ENCODE results near the gene TOR4A. TPM values are rescaled to one million over a fixed set of nuclear protein-coding genes. Genes with fewer than 3 reads are reported as not detected.
A peak's percentile ranks its signal among the peaks of the same experiment; 100 is the strongest.

Gene TOR4A
- total and polyA plus RNA-seq, 10 of the 15 experiments (the other 5 are each of a cell fraction or from before 2014, with no cell fraction given), result 2.0 to 19.9 (median 3.7) TPM

DNA sequence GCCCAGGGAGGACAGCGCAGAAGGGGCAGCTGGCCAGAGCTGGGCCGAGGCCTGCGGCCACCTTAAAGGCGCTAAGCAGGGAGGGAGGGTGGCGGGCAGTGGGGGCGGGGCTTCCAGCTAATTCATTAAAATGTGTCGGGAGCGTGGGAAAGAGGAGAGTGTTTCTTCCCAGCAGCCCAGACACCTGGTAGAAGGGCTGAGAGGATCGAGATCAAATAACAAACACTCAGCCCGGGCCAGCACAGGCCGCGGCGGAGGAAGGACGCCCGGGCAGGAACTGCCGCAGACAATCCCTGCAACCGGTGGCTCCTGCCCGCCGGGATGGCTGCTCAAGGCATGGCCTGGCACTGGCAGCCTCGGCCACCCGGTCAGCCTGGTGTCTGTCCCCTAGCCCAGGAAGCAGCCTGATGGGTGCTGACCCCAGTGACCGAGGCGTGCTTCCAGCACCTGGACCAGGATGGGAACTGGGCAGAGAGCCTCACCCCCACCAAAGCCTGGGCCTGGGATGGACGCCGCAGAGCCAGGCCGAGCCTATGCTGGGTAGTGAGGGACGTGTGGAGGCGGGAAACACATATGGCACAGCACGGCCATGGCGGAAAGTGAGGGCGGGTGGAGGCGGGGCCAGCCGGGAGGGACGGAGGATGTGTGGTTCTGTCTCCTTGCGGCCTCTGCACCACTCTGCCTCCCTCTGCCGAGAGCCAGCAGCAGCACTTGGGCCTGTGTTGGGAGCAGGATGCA, 27.7 kb downstream of the TOR4A start:
- Histone ChIP-seq H3K4me3 (no peak overlapping the region), H3K27ac (ENCODE audit: control insufficient read depth, insufficient read depth) (no peak overlapping the region), H3K79me2 (ENCODE audit: control insufficient read depth, insufficient read depth, low read length) (no peaks in the 10 kb centered on the region; the same call in 1 of the 2 replicates), H3K4me1 (ENCODE audit: control insufficient read depth, insufficient read depth, low read length) (peaks cover 23% of the 10 kb centered on the region), H3K36me3 (ENCODE audit: control insufficient read depth in 2 of 2, insufficient read depth in 2 of 2, low read length in 1 of 2) (no peaks in the 10 kb centered on the region), H2AFZ (ENCODE audit: control insufficient read depth, low read depth, low read length) (peak overlapping the region; percentile 75), H3K9me3 (replicated peaks; ENCODE audit: control insufficient read depth, insufficient read depth, low read length) (no peaks in the 10 kb centered on the region), H4K20me1 (ENCODE audit: control insufficient read depth, insufficient read depth) (no peaks in the 10 kb centered on the region), H3K9ac (ENCODE audit: control insufficient read depth, insufficient read depth, low read length) (no peak overlapping the region), H3K27me3 (replicated peaks in 1 of 2; ENCODE audit: control insufficient read depth in 2 of 2, insufficient read depth in 2 of 2, low read length in 1 of 2) (no peaks in the 10 kb centered on the region), H3K4me2 (ENCODE audit: control insufficient read depth, insufficient read depth) (0 out of 2 replicates have a peak overlapping the region, but pooled peaks have one; percentile 3)
- ChIA-PET RAD21 (ENCODE audit: unreplicated experiment) (no interaction called here), CTCF (interaction anchor here (1.4 kb wide), 1 partner anchor 68 kb away, joined by 3 read pairs; no protein-coding TSS in a partner anchor), POLR2A (interaction anchor here (2.0 kb wide), 1 partner anchor 11 kb away, joined by 9 read pairs; no protein-coding TSS in a partner anchor), SMC1A (ENCODE audit: uncharacterized antibody, unreplicated experiment) (no interaction called here)
- ATAC-seq (peak; percentile 41), DNase-seq (ENCODE audit: low read depth, low spot score) (no peak), FAIRE-seq (no peak)
- BruUV-seq (replicated peaks), result no TSS peak
- in situ Hi-C loops (cut with MboI), result no loop called here
- intact Hi-C loops (cut with micrococcal nuclease; ENCODE audit: unreplicated experiment), result no loop called here
- TF ChIP-seq, protein P1, sequence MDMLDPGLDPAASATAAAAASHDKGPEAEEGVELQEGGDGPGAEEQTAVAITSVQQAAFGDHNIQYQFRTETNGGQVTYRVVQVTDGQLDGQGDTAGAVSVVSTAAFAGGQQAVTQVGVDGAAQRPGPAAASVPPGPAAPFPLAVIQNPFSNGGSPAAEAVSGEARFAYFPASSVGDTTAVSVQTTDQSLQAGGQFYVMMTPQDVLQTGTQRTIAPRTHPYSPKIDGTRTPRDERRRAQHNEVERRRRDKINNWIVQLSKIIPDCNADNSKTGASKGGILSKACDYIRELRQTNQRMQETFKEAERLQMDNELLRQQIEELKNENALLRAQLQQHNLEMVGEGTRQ (IDR thresholded peaks at IDR 0.05; ENCODE audit: borderline replicate concordance, low read depth, low read length), result no peak
- TF ChIP-seq YY1 (IDR thresholded peaks at IDR 0.05; ENCODE audit: low read depth, low read length), result peak; percentile 75
- 53% methylated on average over 36 of the region's 36 CpGs for WGBS (ENCODE audit: insufficient coverage, insufficient replicate concordance, low lambda C conversion rate, missing lambda C conversion rate)

DNA sequence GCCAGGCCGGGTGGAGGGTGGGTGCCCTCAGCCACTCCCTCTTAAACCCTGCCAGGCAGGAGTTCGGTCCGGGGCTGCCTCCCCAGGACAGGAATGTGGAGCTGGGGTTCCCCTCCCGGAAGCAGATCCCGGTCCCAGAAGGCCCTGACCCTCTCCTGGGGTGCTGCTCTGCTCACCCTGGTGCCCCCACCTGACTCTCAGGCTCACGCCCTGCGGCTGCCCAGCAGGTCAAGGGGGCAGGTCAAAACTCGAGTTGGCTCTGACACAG, 28.2 kb downstream of the TOR4A start:
- CTCF ChIA-PET, result no interaction called here
- BruUV-seq (replicated peaks), result no TSS peak
- no peak overlapping the region for H3K4me3 ChIP-seq
- in situ Hi-C loops (cut with MboI) (no loop called here), intact Hi-C loops (cut with micrococcal nuclease; ENCODE audit: unreplicated experiment) (no loop called here)
- no peaks in the 10 kb centered on the region for H3K27me3 ChIP-seq (replicated peaks in 1 of 2; ENCODE audit: control insufficient read depth in 2 of 2, insufficient read depth in 2 of 2, low read length in 1 of 2)
- peaks cover 23% of the 10 kb centered on the region for H3K4me1 ChIP-seq (ENCODE audit: control insufficient read depth, insufficient read depth, low read length)
- FAIRE-seq (no peak), DNase-seq (ENCODE audit: low read depth, low spot score) (no peak), ATAC-seq (no peak)
- H3K36me3 ChIP-seq (ENCODE audit: control insufficient read depth in 2 of 2, insufficient read depth in 2 of 2, low read length in 1 of 2), result no peaks in the 10 kb centered on the region
- no peaks in the 10 kb centered on the region for H4K20me1 ChIP-seq (ENCODE audit: control insufficient read depth, insufficient read depth)
- no peak overlapping the region for H3K27ac ChIP-seq (ENCODE audit: control insufficient read depth, insufficient read depth)
- WGBS (ENCODE audit: insufficient coverage, insufficient replicate concordance, low lambda C conversion rate, missing lambda C conversion rate), result 34% methylated on average over 8 of the region's 8 CpGs
- no peaks in the 10 kb centered on the region for H3K9me3 ChIP-seq (replicated peaks; ENCODE audit: control insufficient read depth, insufficient read depth, low read length)
- peak overlapping the region; percentile 75 for H2AFZ ChIP-seq (ENCODE audit: control insufficient read depth, low read depth, low read length)
- H3K9ac ChIP-seq (ENCODE audit: control insufficient read depth, insufficient read depth, low read length), result no peak overlapping the region
- RAD21 ChIA-PET (ENCODE audit: unreplicated experiment), result no interaction called here
- SMC1A ChIA-PET (ENCODE audit: uncharacterized antibody, unreplicated experiment), result no interaction called here
- H3K4me2 ChIP-seq (ENCODE audit: control insufficient read depth, insufficient read depth), result 0 out of 2 replicates have a peak overlapping the region, but pooled peaks have one; percentile 3
- POLR2A ChIA-PET, result interaction anchor here (1.0 kb wide), 1 partner anchor 10 kb away, joined by 3 read pairs; no protein-coding TSS in a partner anchor
- no peaks in the 10 kb centered on the region; the same call in 1 of the 2 replicates for H3K79me2 ChIP-seq (ENCODE audit: control insufficient read depth, insufficient read depth, low read length)
- no peak for TF ChIP-seq NR2C2 (IDR thresholded peaks at IDR 0.05; ENCODE audit: borderline replicate concordance, control insufficient read depth, insufficient read length, low read depth)
- no peak for TF ChIP-seq RELA (IDR thresholded peaks at IDR 0.05; ENCODE audit: borderline replicate concordance, partially characterized antibody)
- TF ChIP-seq, protein P2, sequence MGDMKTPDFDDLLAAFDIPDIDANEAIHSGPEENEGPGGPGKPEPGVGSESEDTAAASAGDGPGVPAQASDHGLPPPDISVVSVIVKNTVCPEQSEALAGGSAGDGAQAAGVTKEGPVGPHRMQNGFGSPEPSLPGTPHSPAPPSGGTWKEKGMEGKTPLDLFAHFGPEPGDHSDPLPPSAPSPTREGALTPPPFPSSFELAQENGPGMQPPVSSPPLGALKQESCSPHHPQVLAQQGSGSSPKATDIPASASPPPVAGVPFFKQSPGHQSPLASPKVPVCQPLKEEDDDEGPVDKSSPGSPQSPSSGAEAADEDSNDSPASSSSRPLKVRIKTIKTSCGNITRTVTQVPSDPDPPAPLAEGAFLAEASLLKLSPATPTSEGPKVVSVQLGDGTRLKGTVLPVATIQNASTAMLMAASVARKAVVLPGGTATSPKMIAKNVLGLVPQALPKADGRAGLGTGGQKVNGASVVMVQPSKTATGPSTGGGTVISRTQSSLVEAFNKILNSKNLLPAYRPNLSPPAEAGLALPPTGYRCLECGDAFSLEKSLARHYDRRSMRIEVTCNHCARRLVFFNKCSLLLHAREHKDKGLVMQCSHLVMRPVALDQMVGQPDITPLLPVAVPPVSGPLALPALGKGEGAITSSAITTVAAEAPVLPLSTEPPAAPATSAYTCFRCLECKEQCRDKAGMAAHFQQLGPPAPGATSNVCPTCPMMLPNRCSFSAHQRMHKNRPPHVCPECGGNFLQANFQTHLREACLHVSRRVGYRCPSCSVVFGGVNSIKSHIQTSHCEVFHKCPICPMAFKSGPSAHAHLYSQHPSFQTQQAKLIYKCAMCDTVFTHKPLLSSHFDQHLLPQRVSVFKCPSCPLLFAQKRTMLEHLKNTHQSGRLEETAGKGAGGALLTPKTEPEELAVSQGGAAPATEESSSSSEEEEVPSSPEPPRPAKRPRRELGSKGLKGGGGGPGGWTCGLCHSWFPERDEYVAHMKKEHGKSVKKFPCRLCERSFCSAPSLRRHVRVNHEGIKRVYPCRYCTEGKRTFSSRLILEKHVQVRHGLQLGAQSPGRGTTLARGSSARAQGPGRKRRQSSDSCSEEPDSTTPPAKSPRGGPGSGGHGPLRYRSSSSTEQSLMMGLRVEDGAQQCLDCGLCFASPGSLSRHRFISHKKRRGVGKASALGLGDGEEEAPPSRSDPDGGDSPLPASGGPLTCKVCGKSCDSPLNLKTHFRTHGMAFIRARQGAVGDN (IDR thresholded peaks at IDR 0.05), result no peak
- TF ChIP-seq BRCA1 (IDR thresholded peaks at IDR 0.05; ENCODE audit: low read depth, low read length), result no peak
- TF ChIP-seq GABPA (IDR thresholded peaks at IDR 0.05; ENCODE audit: low read depth), result no peak
- TF ChIP-seq PAX8 (IDR thresholded peaks at IDR 0.05), result no peak
- TF ChIP-seq KLF5 (IDR thresholded peaks at IDR 0.05; ENCODE audit: partially characterized antibody), result no peak
- TF ChIP-seq CEBPB (IDR thresholded peaks at IDR 0.05; ENCODE audit: borderline replicate concordance in 1 of 2, low read depth in 2 of 2, low read length in 2 of 2), result no peak
- TF ChIP-seq SREBF2 (IDR thresholded peaks at IDR 0.05; ENCODE audit: low read length), result no peak
- TF ChIP-seq ZSCAN29 (IDR thresholded peaks at IDR 0.05), result no peak

Measured in GM12878 (cell line).